SK-N-SH treated with all-trans-retinoic acid at 6 μM for 48 hours (cell line): ENCODE measurements around the gene TNFAIP8.

ENCODE experiments used
- ATAC-seq: fragments of 200-7000 bp; cut with Tn5 transposase; 3 replicates; pipeline ENCODE4 v1.9.1; 2020; ENCODE audit warnings: mild to moderate bottlenecking, moderate library complexity
- ARNTL ChIP-seq: fragments of 450-650 bp; formaldehyde crosslinking; IDR thresholded peaks from 2 replicates; pipeline ENCODE4 v1.5.0; 2020; ENCODE audit warnings: low read depth, mild to moderate bottlenecking, moderate library complexity, borderline replicate concordance
- BACH2 ChIP-seq: fragments of 250-450 bp; sonication (Bioruptor Pico); IDR thresholded peaks from 2 replicates; pipeline ENCODE4 v1.9.0; 2021; ENCODE audit warnings: mild to moderate bottlenecking, borderline replicate concordance
- CREB5 ChIP-seq: fragments of 250-450 bp; sonication (Bioruptor Pico); IDR thresholded peaks from 2 replicates; pipeline ENCODE4 v1.5.1; 2020; ENCODE audit warnings: low read depth, mild to moderate bottlenecking, moderate library complexity
- CSDC2 ChIP-seq: fragments of 250-450 bp; sonication (Bioruptor Pico); IDR thresholded peaks from 2 replicates; pipeline ENCODE4 v1.5.0; 2020; ENCODE audit warnings: mild to moderate bottlenecking, moderate library complexity
- ESRRG ChIP-seq: fragments of 250-450 bp; sonication (Bioruptor Pico); IDR thresholded peaks from 2 replicates; pipeline ENCODE4 v1.6.1; 2021; ENCODE audit warnings: mild to moderate bottlenecking
- GLIS3 ChIP-seq: fragments of 250-450 bp; sonication (Bioruptor Pico); IDR thresholded peaks from 2 replicates; pipeline ENCODE4 v1.5.0; 2020; ENCODE audit warnings: mild to moderate bottlenecking, moderate library complexity
- ISL1 ChIP-seq: fragments of 250-450 bp; sonication (Bioruptor Pico); IDR thresholded peaks from 2 replicates; pipeline ENCODE4 v2.1.2; 2022; ENCODE audit warnings: mild to moderate bottlenecking, moderate library complexity
- OSR1 ChIP-seq: fragments of 250-450 bp; sonication (Bioruptor Pico); IDR thresholded peaks from 2 replicates; pipeline ENCODE4 v1.8.0; 2022; ENCODE audit warnings: moderate library complexity, mild to moderate bottlenecking, inconsistent platforms
- PPARA ChIP-seq: fragments of 250-450 bp; sonication (Bioruptor Pico); IDR thresholded peaks from 2 replicates; pipeline ENCODE4 v1.5.0; 2020; ENCODE audit warnings: mild to moderate bottlenecking, borderline replicate concordance
- TCF4 ChIP-seq: fragments of 250-450 bp; sonication (Bioruptor Pico); IDR thresholded peaks from 2 replicates; pipeline ENCODE4 v1.8.0; 2021; ENCODE audit warnings: mild to moderate bottlenecking, moderate library complexity, borderline replicate concordance
- TOX ChIP-seq: fragments of 250-450 bp; sonication (Bioruptor Pico); IDR thresholded peaks from 2 replicates; pipeline ENCODE4 v1.8.0; 2021; ENCODE audit warnings: mild to moderate bottlenecking, moderate library complexity, borderline replicate concordance
- ZFP3 ChIP-seq: fragments of 250-450 bp; sonication (Bioruptor Pico); IDR thresholded peaks from 2 replicates; pipeline ENCODE4 v1.5.0; 2020; ENCODE audit warnings: mild to moderate bottlenecking, moderate library complexity
- ZFP30 ChIP-seq: fragments of 450-650 bp; formaldehyde crosslinking; IDR thresholded peaks from 2 replicates; pipeline ENCODE4 v1.5.0; 2022; ENCODE audit warnings: mild to moderate bottlenecking, moderate library complexity
- ZNF565 ChIP-seq: fragments of 450-650 bp; formaldehyde crosslinking; conservative IDR thresholded peaks from 2 replicates; pipeline ENCODE4 v1.5.0; 2020; ENCODE audit warnings: low read depth, mild to moderate bottlenecking, moderate library complexity
- ZNF70 ChIP-seq: fragments of 450-650 bp; formaldehyde crosslinking; IDR thresholded peaks from 2 replicates; pipeline ENCODE4 v1.5.0; 2020; ENCODE audit warnings: mild to moderate bottlenecking, moderate library complexity
- TF ChIP-seq, protein P1 (sequence below): fragments of 250-450 bp; sonication (Bioruptor Pico); IDR thresholded peaks from 2 replicates; pipeline ENCODE4 v1.5.1; 2021; ENCODE audit warnings: mild to moderate bottlenecking, moderate library complexity
- TF ChIP-seq, protein P2 (sequence below): fragments of 250-450 bp; sonication (Bioruptor Pico); IDR thresholded peaks from 2 replicates; pipeline ENCODE4 v1.8.0; 2021; ENCODE audit warnings: low read depth, mild to moderate bottlenecking, moderate library complexity, borderline replicate concordance
- TF ChIP-seq, protein P3 (sequence below): fragments of 250-450 bp; sonication (Bioruptor Pico); IDR thresholded peaks from 2 replicates; pipeline ENCODE4 v1.5.0; 2020; ENCODE audit warnings: mild to moderate bottlenecking, moderate library complexity
- TF ChIP-seq, protein P4 (sequence below): fragments of 250-450 bp; sonication (Bioruptor Pico); IDR thresholded peaks from 2 replicates; pipeline ENCODE4 v1.8.0; 2020; ENCODE audit warnings: mild to moderate bottlenecking, moderate library complexity, borderline replicate concordance

The TNFAIP8 gene

GRCh38 chr5:119393746-119394145 is 37.9 kb downstream of the TNFAIP8 start:
- ATAC-seq: peak; percentile 53
- no peak for TF ChIP-seq ZFP3 (CRISPR knock-in tag)
- TF ChIP-seq, protein P1, sequence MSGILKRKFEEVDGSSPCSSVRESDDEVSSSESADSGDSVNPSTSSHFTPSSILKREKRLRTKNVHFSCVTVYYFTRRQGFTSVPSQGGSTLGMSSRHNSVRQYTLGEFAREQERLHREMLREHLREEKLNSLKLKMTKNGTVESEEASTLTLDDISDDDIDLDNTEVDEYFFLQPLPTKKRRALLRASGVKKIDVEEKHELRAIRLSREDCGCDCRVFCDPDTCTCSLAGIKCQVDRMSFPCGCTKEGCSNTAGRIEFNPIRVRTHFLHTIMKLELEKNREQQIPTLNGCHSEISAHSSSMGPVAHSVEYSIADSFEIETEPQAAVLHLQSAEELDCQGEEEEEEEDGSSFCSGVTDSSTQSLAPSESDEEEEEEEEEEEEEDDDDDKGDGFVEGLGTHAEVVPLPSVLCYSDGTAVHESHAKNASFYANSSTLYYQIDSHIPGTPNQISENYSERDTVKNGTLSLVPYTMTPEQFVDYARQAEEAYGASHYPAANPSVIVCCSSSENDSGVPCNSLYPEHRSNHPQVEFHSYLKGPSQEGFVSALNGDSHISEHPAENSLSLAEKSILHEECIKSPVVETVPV (CRISPR knock-in tag): no peak
- no peak for TF ChIP-seq ZNF565 (CRISPR knock-in tag)
- TF ChIP-seq, protein P2, sequence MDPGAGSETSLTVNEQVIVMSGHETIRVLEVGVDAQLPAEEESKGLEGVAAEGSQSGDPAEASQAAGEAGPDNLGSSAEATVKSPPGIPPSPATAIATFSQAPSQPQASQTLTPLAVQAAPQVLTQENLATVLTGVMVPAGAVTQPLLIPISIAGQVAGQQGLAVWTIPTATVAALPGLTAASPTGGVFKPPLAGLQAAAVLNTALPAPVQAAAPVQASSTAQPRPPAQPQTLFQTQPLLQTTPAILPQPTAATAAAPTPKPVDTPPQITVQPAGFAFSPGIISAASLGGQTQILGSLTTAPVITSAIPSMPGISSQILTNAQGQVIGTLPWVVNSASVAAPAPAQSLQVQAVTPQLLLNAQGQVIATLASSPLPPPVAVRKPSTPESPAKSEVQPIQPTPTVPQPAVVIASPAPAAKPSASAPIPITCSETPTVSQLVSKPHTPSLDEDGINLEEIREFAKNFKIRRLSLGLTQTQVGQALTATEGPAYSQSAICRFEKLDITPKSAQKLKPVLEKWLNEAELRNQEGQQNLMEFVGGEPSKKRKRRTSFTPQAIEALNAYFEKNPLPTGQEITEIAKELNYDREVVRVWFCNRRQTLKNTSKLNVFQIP: no peak
- TF ChIP-seq ARNTL (CRISPR knock-in tag): no peak
- TF ChIP-seq ISL1 (CRISPR knock-in tag): peak; percentile 8

- no peak for ATAC-seq
- TF ChIP-seq CSDC2 (CRISPR knock-in tag) (no peak), ARNTL (CRISPR knock-in tag) (no peak), ZFP30 (CRISPR knock-in tag) (no peak), BACH2 (no peak), ESRRG (CRISPR knock-in tag) (no peak), TOX (CRISPR knock-in tag) (no peak), CREB5 (no peak), GLIS3 (no peak), ZNF565 (CRISPR knock-in tag) (no peak), PPARA (CRISPR knock-in tag) (no peak), ZNF70 (no peak), OSR1 (CRISPR knock-in tag) (no peak)
- TF ChIP-seq, protein P1 (CRISPR knock-in tag): no peak
- TF ChIP-seq, protein P3, sequence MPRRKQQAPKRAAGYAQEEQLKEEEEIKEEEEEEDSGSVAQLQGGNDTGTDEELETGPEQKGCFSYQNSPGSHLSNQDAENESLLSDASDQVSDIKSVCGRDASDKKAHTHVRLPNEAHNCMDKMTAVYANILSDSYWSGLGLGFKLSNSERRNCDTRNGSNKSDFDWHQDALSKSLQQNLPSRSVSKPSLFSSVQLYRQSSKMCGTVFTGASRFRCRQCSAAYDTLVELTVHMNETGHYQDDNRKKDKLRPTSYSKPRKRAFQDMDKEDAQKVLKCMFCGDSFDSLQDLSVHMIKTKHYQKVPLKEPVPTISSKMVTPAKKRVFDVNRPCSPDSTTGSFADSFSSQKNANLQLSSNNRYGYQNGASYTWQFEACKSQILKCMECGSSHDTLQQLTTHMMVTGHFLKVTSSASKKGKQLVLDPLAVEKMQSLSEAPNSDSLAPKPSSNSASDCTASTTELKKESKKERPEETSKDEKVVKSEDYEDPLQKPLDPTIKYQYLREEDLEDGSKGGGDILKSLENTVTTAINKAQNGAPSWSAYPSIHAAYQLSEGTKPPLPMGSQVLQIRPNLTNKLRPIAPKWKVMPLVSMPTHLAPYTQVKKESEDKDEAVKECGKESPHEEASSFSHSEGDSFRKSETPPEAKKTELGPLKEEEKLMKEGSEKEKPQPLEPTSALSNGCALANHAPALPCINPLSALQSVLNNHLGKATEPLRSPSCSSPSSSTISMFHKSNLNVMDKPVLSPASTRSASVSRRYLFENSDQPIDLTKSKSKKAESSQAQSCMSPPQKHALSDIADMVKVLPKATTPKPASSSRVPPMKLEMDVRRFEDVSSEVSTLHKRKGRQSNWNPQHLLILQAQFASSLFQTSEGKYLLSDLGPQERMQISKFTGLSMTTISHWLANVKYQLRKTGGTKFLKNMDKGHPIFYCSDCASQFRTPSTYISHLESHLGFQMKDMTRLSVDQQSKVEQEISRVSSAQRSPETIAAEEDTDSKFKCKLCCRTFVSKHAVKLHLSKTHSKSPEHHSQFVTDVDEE (CRISPR knock-in tag): no peak
- TF ChIP-seq, protein P2: no peak
Observed at GRCh38 chr5:119395080-119395836, 39.4 kb downstream of the TNFAIP8 start.

DNA sequence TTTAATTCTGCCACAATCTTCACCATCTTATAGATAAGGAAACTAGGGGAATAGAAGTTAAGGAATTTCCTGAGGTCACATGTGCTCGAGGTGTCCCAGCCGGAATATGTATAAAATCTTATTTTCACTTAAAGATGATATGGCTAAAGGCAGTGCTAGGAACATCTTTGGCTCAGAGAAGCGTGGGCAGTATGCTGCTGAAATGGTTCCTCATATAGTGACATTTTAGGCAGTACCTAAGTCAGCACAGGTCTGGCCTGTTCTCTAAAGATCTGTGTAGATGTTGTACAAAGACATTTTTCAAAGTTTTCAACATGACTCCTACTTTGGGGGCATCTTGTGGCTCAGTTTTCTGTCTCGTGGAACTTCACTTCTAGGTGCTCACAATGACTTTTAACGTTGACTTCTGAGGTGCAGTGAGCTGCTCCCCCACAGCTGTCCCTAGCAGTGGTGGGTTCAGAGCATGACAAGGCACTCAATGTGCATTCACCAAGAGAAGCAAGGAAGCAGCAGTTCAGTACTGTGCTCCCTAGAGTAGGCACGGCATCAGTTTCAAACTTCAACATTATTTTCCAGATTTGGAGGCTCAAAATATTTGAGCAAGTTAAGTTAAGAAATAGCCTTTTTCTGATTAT is 40.3 kb downstream of the TNFAIP8 start:
- ATAC-seq: no peak
- TF ChIP-seq TCF4: no peak
- no peak for TF ChIP-seq BACH2
- TF ChIP-seq, protein P3 (CRISPR knock-in tag): no peak
- TF ChIP-seq, protein P4, sequence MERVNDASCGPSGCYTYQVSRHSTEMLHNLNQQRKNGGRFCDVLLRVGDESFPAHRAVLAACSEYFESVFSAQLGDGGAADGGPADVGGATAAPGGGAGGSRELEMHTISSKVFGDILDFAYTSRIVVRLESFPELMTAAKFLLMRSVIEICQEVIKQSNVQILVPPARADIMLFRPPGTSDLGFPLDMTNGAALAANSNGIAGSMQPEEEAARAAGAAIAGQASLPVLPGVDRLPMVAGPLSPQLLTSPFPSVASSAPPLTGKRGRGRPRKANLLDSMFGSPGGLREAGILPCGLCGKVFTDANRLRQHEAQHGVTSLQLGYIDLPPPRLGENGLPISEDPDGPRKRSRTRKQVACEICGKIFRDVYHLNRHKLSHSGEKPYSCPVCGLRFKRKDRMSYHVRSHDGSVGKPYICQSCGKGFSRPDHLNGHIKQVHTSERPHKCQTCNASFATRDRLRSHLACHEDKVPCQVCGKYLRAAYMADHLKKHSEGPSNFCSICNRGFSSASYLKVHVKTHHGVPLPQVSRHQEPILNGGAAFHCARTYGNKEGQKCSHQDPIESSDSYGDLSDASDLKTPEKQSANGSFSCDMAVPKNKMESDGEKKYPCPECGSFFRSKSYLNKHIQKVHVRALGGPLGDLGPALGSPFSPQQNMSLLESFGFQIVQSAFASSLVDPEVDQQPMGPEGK (CRISPR knock-in tag): no peak
- TF ChIP-seq ESRRG (CRISPR knock-in tag): no peak
- TF ChIP-seq ISL1 (CRISPR knock-in tag): no peak
- no peak for TF ChIP-seq GLIS3
- TF ChIP-seq ZFP30 (CRISPR knock-in tag): no peak
- TF ChIP-seq, all 23 proteins: peak for 0
